CD14-positive monocyte (primary cell): ENCODE data around the gene DLX4. TPM values are rescaled to one million over a fixed set of nuclear protein-coding genes. Genes with fewer than 3 reads are reported as not detected.

Experiments
- DNase-seq, 3 donors: peaks; one replicate each; pipeline ENCODE4 v3.0.0-alpha.2; 2011 to 2022
- H2AFZ ChIP-seq: 2 replicates; pipeline ENCODE4 v1.6.0; 2012; ENCODE audit warnings: mild to moderate bottlenecking, low read depth, low read length, inconsistent platforms; ENCODE audit not compliant: insufficient read depth, poor library complexity, severe bottlenecking
- H3K27ac ChIP-seq, 2 donors: 1 replicate in 1 of 2; 2 replicates in 1 of 2; pipeline ENCODE4 v1.5.1; 2012 to 2013; ENCODE audit warnings: low read length in 2 of 2, control low read depth in 1 of 2, inconsistent platforms in 1 of 2, low read depth in 1 of 2, mild to moderate bottlenecking in 1 of 2
- H3K27me3 ChIP-seq, 2 donors: one replicate each; pipeline versions ENCODE4 v1.6.0 to v1.6.1; 2011 to 2013; ENCODE audit warnings: low read length in 2 of 2; ENCODE audit not compliant: control insufficient read depth in 2 of 2, insufficient read depth in 2 of 2
- H3K36me3 ChIP-seq, 2 donors: replicated peaks in 1 of 2; 1 replicate in 1 of 2; 2 replicates in 1 of 2; pipeline versions ENCODE4 v1.5.1 to v1.6.1; 2012 to 2013; ENCODE audit warnings: low read length in 2 of 2, control low read depth in 1 of 2, inconsistent platforms in 1 of 2, mild to moderate bottlenecking in 1 of 2; ENCODE audit not compliant: insufficient read depth in 2 of 2, control insufficient read depth in 1 of 2
- H3K4me1 ChIP-seq, 2 donors: 1 replicate in 1 of 2; 2 replicates in 1 of 2; pipeline versions ENCODE4 v1.5.1 to v1.6.1; 2012 to 2013; ENCODE audit warnings: low read length in 2 of 2, control low read depth in 1 of 2, inconsistent platforms in 1 of 2, mild to moderate bottlenecking in 1 of 2, moderate library complexity in 1 of 2; ENCODE audit not compliant: insufficient read depth in 2 of 2, control insufficient read depth in 1 of 2
- H3K4me2 ChIP-seq: replicated peaks from 2 replicates; pipeline ENCODE3; 2012; ENCODE audit warnings: low read length, moderate library complexity, mild to moderate bottlenecking; ENCODE audit not compliant: poor library complexity, severe bottlenecking; ENCODE audit errors: extremely low read depth
- H3K4me3 ChIP-seq, 3 experiments: fragments of 200-600 bp in 1 of 3; sonication (generic) in 1 of 3; replicated peaks in 1 of 3; 1 replicate in 2 of 3; 2 replicates in 1 of 3; pipeline ENCODE4 v1.5.1; 2011 to 2013; ENCODE audit warnings: low read length in 3 of 3, mild to moderate bottlenecking in 3 of 3, control low read depth in 2 of 3, low read depth in 2 of 3, inconsistent platforms in 1 of 3, moderate library complexity in 1 of 3
- H3K79me2 ChIP-seq: 2 replicates; pipeline ENCODE4 v1.6.0; 2012; ENCODE audit warnings: mild to moderate bottlenecking, control low read depth, inconsistent platforms, low read length, moderate library complexity; ENCODE audit not compliant: insufficient read depth
- H3K9ac ChIP-seq: 2 replicates; pipeline ENCODE4 v1.6.0; 2017; ENCODE audit warnings: low read length, mild to moderate bottlenecking; ENCODE audit not compliant: insufficient read depth, poor library complexity, severe bottlenecking
- H3K9me3 ChIP-seq, 2 donors: replicated peaks in 1 of 2; 1 replicate in 1 of 2; 2 replicates in 1 of 2; pipeline versions ENCODE4 v1.5.1 to v1.6.1; 2012 to 2013; ENCODE audit warnings: low read length in 2 of 2, control low read depth in 1 of 2; ENCODE audit not compliant: control insufficient read depth in 1 of 2, insufficient read depth in 1 of 2
- H4K20me1 ChIP-seq: 2 replicates; pipeline ENCODE4 v1.6.0; 2012; ENCODE audit warnings: mild to moderate bottlenecking, low read length, control low read depth, moderate library complexity; ENCODE audit not compliant: insufficient read depth
- H3K27ac Mint-ChIP-seq, 7 donors: one replicate each; pipeline ENCODE4 v1.8.0; 2020; ENCODE audit warnings: mild to moderate bottlenecking in 7 of 7, mixed read lengths in 7 of 7, moderate library complexity in 6 of 7, inconsistent platforms in 2 of 7
- H3K27me3 Mint-ChIP-seq, 3 donors: one replicate each; pipeline ENCODE4 v1.8.0; 2021 to 2022; ENCODE audit warnings: low read depth in 3 of 3, mild to moderate bottlenecking in 3 of 3, mixed read lengths in 3 of 3, moderate library complexity in 3 of 3, inconsistent platforms in 1 of 3
- H3K36me3 Mint-ChIP-seq, 2 donors: one replicate each; pipeline ENCODE4 v1.8.0; 2020; ENCODE audit warnings: mixed read lengths in 2 of 2, inconsistent platforms in 1 of 2, mild to moderate bottlenecking in 1 of 2
- H3K4me1 Mint-ChIP-seq: one replicate; pipeline ENCODE4 v1.8.0; 2020; ENCODE audit warnings: mild to moderate bottlenecking, mixed read lengths
- H3K4me3 Mint-ChIP-seq, 2 donors: one replicate each; pipeline ENCODE4 v1.8.0; 2020; ENCODE audit warnings: mild to moderate bottlenecking in 2 of 2, mixed read lengths in 2 of 2, moderate library complexity in 1 of 2
- H3K9me3 Mint-ChIP-seq, 7 donors: one replicate each; pipeline ENCODE4 v1.8.0; 2020 to 2022; ENCODE audit warnings: mixed read lengths in 7 of 7, mild to moderate bottlenecking in 6 of 7, moderate library complexity in 6 of 7, inconsistent platforms in 2 of 7
- WGBS: methylation state at CpG from one replicate; pipeline ENCODE4 v1.1.5; 2013; ENCODE audit warnings: missing lambda C conversion rate; ENCODE audit not compliant: insufficient coverage; 5-methylcytosine and 5-hydroxymethylcytosine counted together
- intact Hi-C, 2 donors: fragments of 100-400 bp; cut with micrococcal nuclease; formaldehyde crosslinking; loops; one replicate each; pipeline versions ENCODE4 v1.15.0 to v1.15.1; 2023
- polyA plus RNA-seq, 3 donors: library from polyadenylated mRNA; depleted of rRNA in 1 of 3; unstranded in 2 of 3; stranded (reverse) in 1 of 3; fragments of 300-500 nt in 2 of 3; fragments of >200 nt in 1 of 3; fragmentation: Illumina TruSeq in 2 of 3; gene quantifications; 1 replicate in 2 of 3; 2 replicates in 1 of 3; pipeline ENCODE4 v1.2.3, GENCODE V29; 2012 to 2021
- TF ChIP-seq, protein P1 (sequence below): fragments of 200-600 bp; IDR thresholded peaks from one replicate; pipeline ENCODE4 v1.8.0; 2022; ENCODE audit warnings: antibody characterized with exemption, mild to moderate bottlenecking

The DLX4 gene
- polyA plus RNA-seq, 3 donors = 0.20 to 3.5 TPM; not detected in 1

DNA sequence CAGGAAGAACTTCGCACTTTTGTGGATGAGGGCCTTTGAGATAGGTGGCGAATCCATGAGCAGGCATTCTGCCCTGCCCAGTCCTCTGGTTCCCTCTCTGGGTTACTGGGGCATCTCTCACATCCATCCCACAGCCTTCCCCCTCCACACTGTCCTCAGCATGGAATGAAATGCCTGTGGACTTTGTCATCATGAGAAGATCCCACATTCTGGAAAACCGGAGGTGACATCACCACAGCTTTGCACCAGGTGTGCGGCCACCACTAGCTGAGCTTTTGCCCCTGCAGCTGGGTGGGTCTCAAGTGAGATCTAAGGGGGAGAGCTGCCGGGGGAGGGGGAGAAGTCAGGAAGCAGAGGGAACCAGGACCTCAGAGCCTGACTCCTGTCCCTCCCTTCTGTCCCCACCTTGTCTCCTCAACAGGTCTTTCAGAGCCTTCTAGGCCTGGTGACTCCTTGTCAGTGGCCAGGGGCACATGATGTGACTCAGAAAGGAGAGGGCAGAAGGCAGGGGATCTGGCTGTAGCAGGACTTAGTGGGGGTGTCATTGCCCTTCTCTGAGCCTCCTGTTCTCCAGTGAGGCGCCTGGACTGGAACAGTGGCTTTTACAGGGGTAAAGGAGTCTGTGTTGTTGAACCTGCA is 40.0 kb upstream of the DLX4 start:
- Histone ChIP-seq H3K79me2 (no peaks in the 10 kb centered on the region), H3K4me2 (no peak overlapping the region)

DNA sequence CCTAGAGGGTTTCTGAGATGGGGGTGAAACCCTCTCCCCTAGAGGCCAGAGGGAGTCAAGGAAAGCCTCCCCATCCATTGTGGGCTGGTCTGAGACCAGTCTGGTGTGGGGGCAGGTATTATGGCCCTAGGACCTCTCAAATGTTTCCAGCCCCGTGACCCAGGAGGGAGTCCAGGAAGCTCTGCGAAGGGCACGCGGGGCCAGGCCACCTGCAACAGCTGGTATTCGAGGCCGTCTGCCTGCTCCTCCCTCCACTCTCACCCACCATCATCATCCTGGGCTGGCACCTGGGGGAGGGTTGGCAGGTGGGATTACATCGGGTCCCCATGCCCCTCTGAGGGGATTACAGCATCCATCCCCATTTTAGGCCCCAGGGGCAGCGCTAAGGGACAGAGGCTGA is 38.1 kb upstream of the DLX4 start:
- H3K27me3 Mint-ChIP-seq = peaks cover 29 to 66% (median 60%) of the 10 kb centered on the region in 3 donors

More for the DNA sequence above, 40.0 kb upstream of the DLX4 start:
- H3K9ac ChIP-seq = no peak overlapping the region
- Mint-ChIP-seq H3K4me3 (peak overlapping the region in 1 of 2 donors; percentile 65), H3K4me1 (peaks cover 1% of the 10 kb centered on the region), H3K27ac (no peak overlapping the region), H3K27me3 (peaks cover 30 to 60% (median 53%) of the 10 kb centered on the region in 3 donors), H3K9me3 (no peaks in the 10 kb centered on the region), H3K36me3 (no peaks in the 10 kb centered on the region)
- no peak overlapping the region for H3K4me3 ChIP-seq
- H3K27me3 ChIP-seq = peaks cover 0 to 18% of the 10 kb centered on the region in 2 donors
- no peaks in the 10 kb centered on the region for H4K20me1 ChIP-seq
- no peak overlapping the region for H3K27ac ChIP-seq
- intact Hi-C loops = no loop called here
- no peak for DNase-seq
- H3K9me3 ChIP-seq = no peaks in the 10 kb centered on the region
- H3K4me1 ChIP-seq = no peaks in the 10 kb centered on the region
- whole genome bisulfite sequencing = 100% methylated on average over 2 of the region's 6 CpGs
- no peak overlapping the region for H2AFZ ChIP-seq
- TF ChIP-seq, protein P1, sequence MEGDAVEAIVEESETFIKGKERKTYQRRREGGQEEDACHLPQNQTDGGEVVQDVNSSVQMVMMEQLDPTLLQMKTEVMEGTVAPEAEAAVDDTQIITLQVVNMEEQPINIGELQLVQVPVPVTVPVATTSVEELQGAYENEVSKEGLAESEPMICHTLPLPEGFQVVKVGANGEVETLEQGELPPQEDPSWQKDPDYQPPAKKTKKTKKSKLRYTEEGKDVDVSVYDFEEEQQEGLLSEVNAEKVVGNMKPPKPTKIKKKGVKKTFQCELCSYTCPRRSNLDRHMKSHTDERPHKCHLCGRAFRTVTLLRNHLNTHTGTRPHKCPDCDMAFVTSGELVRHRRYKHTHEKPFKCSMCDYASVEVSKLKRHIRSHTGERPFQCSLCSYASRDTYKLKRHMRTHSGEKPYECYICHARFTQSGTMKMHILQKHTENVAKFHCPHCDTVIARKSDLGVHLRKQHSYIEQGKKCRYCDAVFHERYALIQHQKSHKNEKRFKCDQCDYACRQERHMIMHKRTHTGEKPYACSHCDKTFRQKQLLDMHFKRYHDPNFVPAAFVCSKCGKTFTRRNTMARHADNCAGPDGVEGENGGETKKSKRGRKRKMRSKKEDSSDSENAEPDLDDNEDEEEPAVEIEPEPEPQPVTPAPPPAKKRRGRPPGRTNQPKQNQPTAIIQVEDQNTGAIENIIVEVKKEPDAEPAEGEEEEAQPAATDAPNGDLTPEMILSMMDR = no peak
- H3K36me3 ChIP-seq = no peaks in the 10 kb centered on the region

More for the DNA sequence above, 38.1 kb upstream of the DLX4 start:
- intact Hi-C loops = no loop called here
- no peaks in the 10 kb centered on the region for H3K36me3 ChIP-seq
- no peak overlapping the region for H3K4me2 ChIP-seq
- H3K36me3 Mint-ChIP-seq = no peaks in the 10 kb centered on the region
- H3K9me3 Mint-ChIP-seq = no peaks in the 10 kb centered on the region
- no peak overlapping the region for H3K4me3 ChIP-seq
- H2AFZ ChIP-seq = no peak overlapping the region
- peaks cover 0 to 18% of the 10 kb centered on the region in 2 donors for H3K27me3 ChIP-seq
- no peaks in the 10 kb centered on the region for H3K79me2 ChIP-seq
- no peak for DNase-seq
- no peak overlapping the region for H3K27ac ChIP-seq
- H3K27ac Mint-ChIP-seq = no peak overlapping the region
- no peak overlapping the region for H3K9ac ChIP-seq
- TF ChIP-seq, protein P1 = no peak
- H3K4me1 ChIP-seq = no peaks in the 10 kb centered on the region
- H3K9me3 ChIP-seq = no peaks in the 10 kb centered on the region
- H3K4me3 Mint-ChIP-seq = no peak overlapping the region
- peaks cover 5% of the 10 kb centered on the region for H3K4me1 Mint-ChIP-seq
- H4K20me1 ChIP-seq = no peaks in the 10 kb centered on the region
- 83% methylated on average over 1 of the region's 8 CpGs for WGBS
